GM19463 (cell line): ENCODE data around the gene SDK2.
"Not testable (repeated sequence)": the region's sequence is repeated elsewhere in the genome, so short reads cannot be mapped to it uniquely, and the experiment has no call there.

Source experiments
- ATAC-seq: cut with Tn5 transposase; IDR thresholded peaks from one replicate; pipeline ENCODE4 v1.9.1; 2021; ENCODE audit warnings: mild to moderate bottlenecking, moderate library complexity; ENCODE audit not compliant: unreplicated experiment

Gene SDK2

GRCh38 chr17:73492821-73493814 lies 151.1 kb downstream of the SDK2 start:
- ATAC-seq = no peak

- no peak for ATAC-seq
These were observed 152.0 kb downstream of the SDK2 start for GRCh38 chr17:73492125-73492820.

GRCh38 chr17:73491648-73492047 lies 152.6 kb downstream of the SDK2 start:
- ATAC-seq = no peak

- ATAC-seq = no peak
These were observed 153.4 kb downstream of the SDK2 start for GRCh38 chr17:73490851-73491250.

GRCh38 chr17:73489991-73490390 lies 154.3 kb downstream of the SDK2 start:
- ATAC-seq = no peak

- ATAC-seq = no peak
These were observed 154.9 kb downstream of the SDK2 start for GRCh38 chr17:73489333-73489732.

GRCh38 chr17:73485130-73485529 lies 159.1 kb downstream of the SDK2 start:
- no peak for ATAC-seq

GRCh38 chr17:73482894-73483293 lies 161.4 kb downstream of the SDK2 start:
- ATAC-seq = no peak

- no peak for ATAC-seq
These were observed 162.0 kb downstream of the SDK2 start for GRCh38 chr17:73482251-73482716.

GRCh38 chr17:73481676-73482075 lies 162.6 kb downstream of the SDK2 start:
- no peak for ATAC-seq

GRCh38 chr17:73480740-73481139 lies 163.5 kb downstream of the SDK2 start:
- ATAC-seq = no peak

GRCh38 chr17:73478768-73479424 lies 165.3 kb downstream of the SDK2 start:
- no peak for ATAC-seq

GRCh38 chr17:73478334-73478733 lies 165.9 kb downstream of the SDK2 start:
- ATAC-seq = no peak

- no peak for ATAC-seq
These were observed 167.3 kb downstream of the SDK2 start for GRCh38 chr17:73476890-73477350.

- no peak for ATAC-seq
These were observed 169.8 kb downstream of the SDK2 start for GRCh38 chr17:73474370-73474988.

GRCh38 chr17:73472715-73473114 lies 171.5 kb downstream of the SDK2 start:
- ATAC-seq = not testable (repeated sequence)

GRCh38 chr17:73471924-73472323 lies 172.3 kb downstream of the SDK2 start:
- ATAC-seq = no peak

GRCh38 chr17:73470316-73470826 lies 173.9 kb downstream of the SDK2 start:
- ATAC-seq = no peak

GRCh38 chr17:73469311-73469710 lies 174.9 kb downstream of the SDK2 start:
- no peak for ATAC-seq

GRCh38 chr17:73468221-73468620 lies 176.0 kb downstream of the SDK2 start:
- no peak for ATAC-seq
